Activated CD4-positive, alpha-beta memory T cell treated with anti-CD3 and anti-CD28 coated beads for 36 hours (primary cell): ENCODE data around the gene KRT33B. TPM values are rescaled to one million over a fixed set of nuclear protein-coding genes. Genes with fewer than 3 reads are reported as not detected.
"Not testable (repeated sequence)": the region's sequence is repeated elsewhere in the genome, so short reads cannot be mapped to it uniquely, and the experiment has no call there.

Source experiments
- CTCF ChIA-PET: fragments of 350-600 bp; sonication (Branson Sonifier 250); formaldehyde crosslinking; loops from one replicate; lab custom pipeline; 2021; ENCODE audit warnings: antibody characterized with exemption, inconsistent platforms; lab: Charles Lee
- POLR2A ChIA-PET: fragments of 350-600 bp; sonication (Branson Sonifier 250); formaldehyde crosslinking; loops from one replicate; lab custom pipeline; 2021; ENCODE audit warnings: antibody characterized with exemption; lab: Charles Lee
- DNase-seq: peaks from one replicate; pipeline ENCODE4 v3.0.0-alpha.2; 2020
- H3K27ac Mint-ChIP-seq: one replicate; pipeline ENCODE4 v1.8.0; 2021; ENCODE audit warnings: mixed read lengths
- H3K27me3 Mint-ChIP-seq: one replicate; pipeline ENCODE4 v1.8.0; 2021; ENCODE audit warnings: mixed read lengths
- H3K36me3 Mint-ChIP-seq: one replicate; pipeline ENCODE4 v1.8.0; 2021; ENCODE audit warnings: mixed read lengths
- H3K4me1 Mint-ChIP-seq: one replicate; pipeline ENCODE4 v1.8.0; 2021; ENCODE audit warnings: low read depth, mixed read lengths
- H3K4me3 Mint-ChIP-seq: one replicate; pipeline ENCODE4 v1.8.0; 2021; ENCODE audit warnings: mild to moderate bottlenecking, mixed read lengths
- H3K9me3 Mint-ChIP-seq: one replicate; pipeline ENCODE4 v1.8.0; 2021; ENCODE audit warnings: mixed read lengths
- intact Hi-C: fragments of 100-400 bp; cut with micrococcal nuclease; formaldehyde crosslinking; loops from one replicate; pipeline ENCODE4 v1.15.1; 2023
- total RNA-seq, 2 experiments: library from RNA; stranded (reverse); gene quantifications; one replicate each; pipeline ENCODE4 v1.2.3, GENCODE V29; 2021

The KRT33B gene
- total RNA-seq, 2 experiments from 2014 or later, result not detected

DNA sequence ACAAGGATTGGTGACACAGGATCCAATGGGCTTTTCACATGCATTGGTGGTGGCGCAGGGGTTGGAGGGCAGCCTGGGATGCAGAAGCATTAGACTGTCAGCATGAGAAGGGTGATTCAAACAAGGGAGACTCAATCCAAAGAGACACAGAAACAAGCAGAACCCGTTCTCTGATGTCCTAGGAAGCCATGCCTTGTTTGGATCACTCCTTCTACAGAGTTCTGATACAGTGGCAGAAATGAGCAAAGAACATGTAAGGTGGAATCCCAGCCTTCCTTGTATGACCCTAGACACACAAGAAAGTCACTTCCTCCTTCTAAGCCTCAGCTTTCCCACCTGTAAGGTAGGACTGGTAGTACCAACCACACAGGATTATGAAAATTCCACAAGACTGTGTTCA is 5.7 kb downstream of the KRT33B start:
- H3K9me3 Mint-ChIP-seq, result no peaks in the 10 kb centered on the region
- CTCF ChIA-PET, result no interaction called here
- no peaks in the 10 kb centered on the region for H3K27me3 Mint-ChIP-seq
- POLR2A ChIA-PET, result no interaction called here
- DNase-seq, result no peak
- no peak overlapping the region for H3K27ac Mint-ChIP-seq
- H3K36me3 Mint-ChIP-seq, result no peaks in the 10 kb centered on the region
- intact Hi-C loops, result no loop called here
- H3K4me1 Mint-ChIP-seq, result peaks cover 5% of the 10 kb centered on the region
- H3K4me3 Mint-ChIP-seq, result no peak overlapping the region

GRCh38 chr17:41360296-41360995 is 9.2 kb downstream of the KRT33B start:
- CTCF ChIA-PET, result no interaction called here
- H3K27me3 Mint-ChIP-seq, result no peaks in the 10 kb centered on the region
- DNase-seq, result no peak
- no peak overlapping the region for H3K27ac Mint-ChIP-seq
- no peak overlapping the region for H3K4me3 Mint-ChIP-seq
- H3K9me3 Mint-ChIP-seq, result peaks cover 2% of the 10 kb centered on the region
- intact Hi-C loops, result no loop called here
- peaks cover 5% of the 10 kb centered on the region for H3K4me1 Mint-ChIP-seq
- POLR2A ChIA-PET, result no interaction called here
- H3K36me3 Mint-ChIP-seq, result no peaks in the 10 kb centered on the region

GRCh38 chr17:41354536-41354935 is 15.1 kb downstream of the KRT33B start:
- no peak overlapping the region for H3K27ac Mint-ChIP-seq
- CTCF ChIA-PET, result no interaction called here
- H3K36me3 Mint-ChIP-seq, result no peaks in the 10 kb centered on the region
- H3K9me3 Mint-ChIP-seq, result peaks cover 2% of the 10 kb centered on the region
- H3K27me3 Mint-ChIP-seq, result no peaks in the 10 kb centered on the region
- H3K4me1 Mint-ChIP-seq, result peaks cover 14% of the 10 kb centered on the region
- no peak for DNase-seq
- H3K4me3 Mint-ChIP-seq, result no peak overlapping the region
- POLR2A ChIA-PET, result no interaction called here
- intact Hi-C loops, result no loop called here

DNA sequence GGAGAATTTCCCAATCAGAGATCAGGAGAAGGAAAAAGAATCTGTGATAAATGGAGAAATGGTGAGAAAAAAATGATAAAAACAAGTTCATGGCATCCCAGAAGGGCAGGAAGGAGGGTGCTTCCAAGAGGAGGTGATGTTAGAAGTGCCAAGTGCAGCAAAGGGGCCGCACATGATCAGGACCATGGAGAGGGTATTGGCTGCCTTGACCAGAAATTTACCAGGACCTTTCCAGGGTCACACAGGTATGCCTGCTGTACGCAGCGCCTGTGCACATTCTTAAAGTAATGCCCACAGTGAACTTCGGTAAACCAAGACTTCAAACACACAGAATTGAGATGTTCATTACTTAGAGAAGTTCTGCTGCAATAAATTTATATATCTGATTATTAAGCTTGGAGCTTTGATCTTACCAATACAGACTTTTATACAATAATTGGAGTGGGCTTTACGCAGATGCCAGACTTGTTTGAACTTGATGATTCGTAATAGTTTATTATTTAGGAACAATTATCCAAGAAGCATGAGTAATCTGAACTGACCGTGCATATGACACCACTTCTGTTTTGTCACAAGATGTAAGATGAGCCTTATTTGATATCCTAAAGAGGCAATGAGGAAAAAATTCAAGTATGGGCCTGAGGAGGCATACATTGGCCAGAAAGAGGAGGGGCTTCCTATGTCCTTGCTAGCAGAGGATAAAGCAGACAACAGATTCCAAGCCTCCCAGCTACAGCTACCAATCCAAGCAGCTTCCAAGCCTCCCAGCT is 16.8 kb downstream of the KRT33B start:
- intact Hi-C loops, result no loop called here
- no peaks in the 10 kb centered on the region for H3K27me3 Mint-ChIP-seq
- peaks cover 14% of the 10 kb centered on the region for H3K4me1 Mint-ChIP-seq
- no peak for DNase-seq
- H3K4me3 Mint-ChIP-seq, result no peak overlapping the region
- H3K27ac Mint-ChIP-seq, result no peak overlapping the region
- ChIA-PET POLR2A (no interaction called here), CTCF (no interaction called here)
- peaks cover 2% of the 10 kb centered on the region for H3K9me3 Mint-ChIP-seq
- no peaks in the 10 kb centered on the region for H3K36me3 Mint-ChIP-seq

DNA sequence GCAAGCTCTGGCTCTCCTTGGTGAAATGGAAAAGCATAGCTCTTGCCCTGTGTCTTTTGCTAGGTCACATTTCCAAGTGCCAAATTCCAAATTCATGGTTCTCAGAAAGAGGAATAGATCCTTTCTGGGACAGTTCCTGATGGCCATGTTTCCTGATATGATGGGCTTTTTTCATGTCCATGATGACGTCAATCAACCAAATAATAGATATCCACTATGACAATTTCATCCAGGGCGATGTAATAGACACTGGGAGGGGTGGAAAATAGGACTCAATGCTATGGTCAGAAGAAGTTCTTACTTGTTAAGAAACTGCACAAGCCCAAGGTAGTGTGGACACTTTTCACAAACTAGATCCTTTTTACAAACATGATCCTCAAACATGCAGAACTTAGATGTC is 18.4 kb downstream of the KRT33B start:
- Mint-ChIP-seq H3K9me3 (no peaks in the 10 kb centered on the region), H3K27me3 (no peaks in the 10 kb centered on the region), H3K36me3 (no peaks in the 10 kb centered on the region), H3K27ac (no peak overlapping the region), H3K4me3 (no peak overlapping the region), H3K4me1 (peaks cover 14% of the 10 kb centered on the region)
- DNase-seq, result no peak
- intact Hi-C loops, result no loop called here
- ChIA-PET CTCF (interaction anchor here (1.1 kb wide), 1 partner anchor 297 kb away, joined by 3 read pairs; no protein-coding TSS in a partner anchor), POLR2A (no interaction called here)

- H3K4me3 Mint-ChIP-seq, H3K9me3 Mint-ChIP-seq, H3K27me3 Mint-ChIP-seq, H3K36me3 Mint-ChIP-seq, intact Hi-C loops, DNase-seq, H3K27ac Mint-ChIP-seq, POLR2A ChIA-PET: not testable (repeated sequence)
- CTCF ChIA-PET, result interaction anchor here (2.0 kb wide), 1 partner anchor 28 kb away, joined by 6 read pairs; no protein-coding TSS in a partner anchor
- peaks cover 14% of the 10 kb centered on the region for H3K4me1 Mint-ChIP-seq
Measured at GRCh38 chr17:41350381-41350878, 19.2 kb downstream of the KRT33B start, which contains the start of gene KRT33A. TSS of gene KRT33A (minus strand) at chr17:41350828. CDS start at chr17:41350767, 61 bp downstream.

DNA sequence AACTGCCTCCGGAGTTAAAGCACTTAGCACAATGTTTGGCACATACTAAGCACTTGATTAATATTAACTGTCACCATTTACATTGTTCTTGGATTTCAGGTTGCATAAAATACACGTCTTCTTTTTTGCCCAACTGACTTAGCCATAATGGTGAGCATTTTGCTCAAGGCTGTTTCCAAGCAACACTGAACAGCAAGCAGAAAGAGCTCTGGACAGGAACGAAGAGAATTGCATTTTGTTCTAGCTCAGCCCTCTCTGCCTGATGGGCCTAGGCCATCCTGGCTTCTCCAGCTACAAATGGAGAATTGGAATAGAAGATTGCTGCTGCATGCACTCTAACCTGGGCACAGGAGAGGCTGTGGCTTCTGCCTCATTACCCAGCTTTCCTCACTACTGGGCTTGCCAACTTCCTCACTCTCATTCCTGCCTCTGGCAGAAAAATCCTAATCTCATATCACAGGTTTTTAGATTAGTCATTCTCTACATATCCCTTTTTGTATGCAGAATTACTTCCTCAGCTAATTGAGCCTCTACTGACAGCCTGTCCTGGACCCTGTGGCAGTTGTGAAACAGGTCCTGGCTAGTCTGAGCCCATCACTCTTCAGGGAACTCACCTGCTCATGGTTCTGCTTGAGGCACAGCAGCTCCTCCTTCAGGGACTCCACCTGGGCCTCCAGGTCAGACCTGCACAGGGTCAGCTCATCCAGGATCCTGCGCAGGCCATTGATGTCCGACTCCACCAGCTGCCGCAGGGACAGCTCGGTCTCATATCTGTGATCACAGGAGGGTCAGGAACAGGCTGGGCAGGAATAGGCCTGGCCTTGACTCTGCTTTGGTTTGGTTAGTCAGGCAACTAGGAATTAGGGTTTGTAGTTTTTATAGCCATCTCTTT is 21.5 kb downstream of the KRT33B start:
- peaks cover 4% of the 10 kb centered on the region for H3K9me3 Mint-ChIP-seq
- H3K4me3 Mint-ChIP-seq, result no peak overlapping the region
- ChIA-PET CTCF (interaction anchor here (1.1 kb wide), 1 partner anchor 315 kb away, joined by 3 read pairs; no protein-coding TSS in a partner anchor), POLR2A (no interaction called here)
- peaks cover 19% of the 10 kb centered on the region for H3K4me1 Mint-ChIP-seq
- intact Hi-C loops, result no loop called here
- H3K27me3 Mint-ChIP-seq, result no peaks in the 10 kb centered on the region
- peaks cover 5% of the 10 kb centered on the region for H3K36me3 Mint-ChIP-seq
- H3K27ac Mint-ChIP-seq, result no peak overlapping the region
- no peak for DNase-seq

GRCh38 chr17:41346421-41346820 is 23.2 kb downstream of the KRT33B start:
- DNase-seq, H3K4me3 Mint-ChIP-seq, H3K27me3 Mint-ChIP-seq, POLR2A ChIA-PET, intact Hi-C loops, H3K27ac Mint-ChIP-seq: not testable (repeated sequence)
- CTCF ChIA-PET, result interaction anchor here (1.5 kb wide), 2 partner anchors 17 to 317 kb away, joined by 3 to 5 read pairs; no protein-coding TSS in a partner anchor
- H3K36me3 Mint-ChIP-seq, result peaks cover 12% of the 10 kb centered on the region
- peaks cover 13% of the 10 kb centered on the region for H3K9me3 Mint-ChIP-seq
- H3K4me1 Mint-ChIP-seq, result peaks cover 24% of the 10 kb centered on the region

- intact Hi-C loops, result no loop called here
- Mint-ChIP-seq H3K4me1 (peaks cover 24% of the 10 kb centered on the region), H3K4me3 (no peak overlapping the region), H3K27me3 (no peaks in the 10 kb centered on the region), H3K36me3 (peaks cover 12% of the 10 kb centered on the region), H3K27ac (no peak overlapping the region), H3K9me3 (peaks cover 13% of the 10 kb centered on the region)
- CTCF ChIA-PET, result interaction anchor here (1.5 kb wide), 2 partner anchors 16 to 317 kb away, joined by 3 to 5 read pairs; no protein-coding TSS in a partner anchor
- no peak for DNase-seq
- POLR2A ChIA-PET, result no interaction called here
Measured at GRCh38 chr17:41345992-41346391, 23.6 kb downstream of the KRT33B start.

DNA sequence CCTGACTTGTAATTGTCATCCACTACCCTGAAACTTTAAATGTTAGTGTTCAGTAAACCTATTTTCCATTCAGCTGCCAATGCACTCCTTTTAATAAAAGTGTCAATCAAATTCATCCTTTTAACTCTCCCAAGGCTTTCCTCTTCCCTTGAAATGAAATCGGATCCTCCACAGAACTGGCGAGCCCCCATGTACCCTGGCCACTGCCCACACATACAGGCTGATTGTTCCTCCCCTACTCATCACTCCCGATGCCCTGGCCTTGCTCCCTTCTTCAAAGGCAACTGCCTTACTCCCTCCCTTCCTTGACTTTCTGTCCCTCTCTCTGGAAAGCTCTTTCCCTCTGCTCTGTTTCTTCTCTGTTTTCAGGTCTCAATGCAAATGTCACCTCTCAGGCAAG is 26.6 kb downstream of the KRT33B start:
- Mint-ChIP-seq H3K27ac (no peak overlapping the region), H3K36me3 (peaks cover 12% of the 10 kb centered on the region), H3K4me3 (no peak overlapping the region), H3K9me3 (peaks cover 13% of the 10 kb centered on the region), H3K4me1 (peaks cover 54% of the 10 kb centered on the region), H3K27me3 (peaks cover 1% of the 10 kb centered on the region)
- ChIA-PET POLR2A (no interaction called here), CTCF (no interaction called here)
- intact Hi-C loops, result loop anchor here (5.0 kb wide), 1 partner anchor 324 kb away; no protein-coding TSS in a partner anchor
- DNase-seq, result no peak
